Glutamatergic neuron (in vitro differentiated cells): ENCODE data around the gene CD3E. TPM values are rescaled to one million over a fixed set of nuclear protein-coding genes. Genes with fewer than 3 reads are reported as not detected.

Experiments used
- DNase-seq: peaks from one replicate; pipeline ENCODE4 v3.0.0; 2022
- H3K27ac Mint-ChIP-seq: one replicate; pipeline ENCODE4 v1.8.0; 2020; ENCODE audit warnings: mild to moderate bottlenecking, mixed read lengths, inconsistent platforms; ENCODE audit not compliant: unreplicated experiment
- H3K27me3 Mint-ChIP-seq: one replicate; pipeline ENCODE4 v1.8.0; 2020; ENCODE audit warnings: mild to moderate bottlenecking, moderate library complexity, mixed read lengths, inconsistent platforms; ENCODE audit not compliant: unreplicated experiment
- H3K36me3 Mint-ChIP-seq: one replicate; pipeline ENCODE4 v1.8.0; 2020; ENCODE audit warnings: mild to moderate bottlenecking, mixed read lengths, inconsistent platforms; ENCODE audit not compliant: unreplicated experiment
- H3K4me1 Mint-ChIP-seq: one replicate; pipeline ENCODE4 v1.8.0; 2020; ENCODE audit warnings: mild to moderate bottlenecking, low read depth, mixed read lengths, inconsistent platforms; ENCODE audit not compliant: unreplicated experiment
- H3K4me3 Mint-ChIP-seq: one replicate; pipeline ENCODE4 v1.8.0; 2020; ENCODE audit warnings: mild to moderate bottlenecking, mixed read lengths, inconsistent platforms; ENCODE audit not compliant: unreplicated experiment
- H3K9me3 Mint-ChIP-seq: one replicate; pipeline ENCODE4 v1.8.0; 2020; ENCODE audit warnings: mild to moderate bottlenecking, moderate library complexity, mixed read lengths, inconsistent platforms; ENCODE audit not compliant: unreplicated experiment
- total RNA-seq: library from RNA; stranded (reverse); fragmentation: NEBNext Ultra II Directional; extraction: Animal tissue kit (Norgen Biotek cat#: 25700); gene quantifications from one replicate; pipeline ENCODE4 v1.2.1, GENCODE V29; 2021; ENCODE audit not compliant: unreplicated experiment
- TF ChIP-seq, protein P1 (sequence below): fragments of 200-600 bp; sonication (generic); IDR thresholded peaks from one replicate; pipeline ENCODE4 v1.5.0; 2021; ENCODE audit not compliant: partially characterized antibody, unreplicated experiment

CD3E gene
- total RNA-seq, 1 donor from 2014 or later = not detected

DNA sequence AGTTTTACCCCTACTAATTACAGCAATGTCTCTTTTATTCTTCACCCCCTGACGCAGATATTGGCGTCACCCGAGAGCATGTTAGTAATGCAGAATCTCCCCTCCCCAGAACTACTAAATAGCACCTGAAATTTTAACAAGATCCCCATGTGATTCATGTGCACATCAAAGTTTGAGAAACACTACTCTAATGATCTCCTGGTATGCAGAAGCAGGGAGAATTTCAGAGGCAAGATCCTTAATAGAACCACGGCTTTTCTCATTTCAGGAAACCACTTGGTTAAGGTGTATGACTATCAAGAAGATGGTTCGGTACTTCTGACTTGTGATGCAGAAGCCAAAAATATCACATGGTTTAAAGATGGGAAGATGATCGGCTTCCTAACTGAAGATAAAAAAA, 44.9 kb downstream of the CD3E start:
- Mint-ChIP-seq H3K27me3 (peaks cover 1% of the 10 kb centered on the region), H3K27ac (no peak overlapping the region), H3K36me3 (no peaks in the 10 kb centered on the region), H3K4me1 (no peaks in the 10 kb centered on the region), H3K4me3 (no peak overlapping the region), H3K9me3 (peaks cover 4% of the 10 kb centered on the region)
- DNase-seq = no peak
- TF ChIP-seq, protein P1, sequence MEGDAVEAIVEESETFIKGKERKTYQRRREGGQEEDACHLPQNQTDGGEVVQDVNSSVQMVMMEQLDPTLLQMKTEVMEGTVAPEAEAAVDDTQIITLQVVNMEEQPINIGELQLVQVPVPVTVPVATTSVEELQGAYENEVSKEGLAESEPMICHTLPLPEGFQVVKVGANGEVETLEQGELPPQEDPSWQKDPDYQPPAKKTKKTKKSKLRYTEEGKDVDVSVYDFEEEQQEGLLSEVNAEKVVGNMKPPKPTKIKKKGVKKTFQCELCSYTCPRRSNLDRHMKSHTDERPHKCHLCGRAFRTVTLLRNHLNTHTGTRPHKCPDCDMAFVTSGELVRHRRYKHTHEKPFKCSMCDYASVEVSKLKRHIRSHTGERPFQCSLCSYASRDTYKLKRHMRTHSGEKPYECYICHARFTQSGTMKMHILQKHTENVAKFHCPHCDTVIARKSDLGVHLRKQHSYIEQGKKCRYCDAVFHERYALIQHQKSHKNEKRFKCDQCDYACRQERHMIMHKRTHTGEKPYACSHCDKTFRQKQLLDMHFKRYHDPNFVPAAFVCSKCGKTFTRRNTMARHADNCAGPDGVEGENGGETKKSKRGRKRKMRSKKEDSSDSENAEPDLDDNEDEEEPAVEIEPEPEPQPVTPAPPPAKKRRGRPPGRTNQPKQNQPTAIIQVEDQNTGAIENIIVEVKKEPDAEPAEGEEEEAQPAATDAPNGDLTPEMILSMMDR = no peak

DNA sequence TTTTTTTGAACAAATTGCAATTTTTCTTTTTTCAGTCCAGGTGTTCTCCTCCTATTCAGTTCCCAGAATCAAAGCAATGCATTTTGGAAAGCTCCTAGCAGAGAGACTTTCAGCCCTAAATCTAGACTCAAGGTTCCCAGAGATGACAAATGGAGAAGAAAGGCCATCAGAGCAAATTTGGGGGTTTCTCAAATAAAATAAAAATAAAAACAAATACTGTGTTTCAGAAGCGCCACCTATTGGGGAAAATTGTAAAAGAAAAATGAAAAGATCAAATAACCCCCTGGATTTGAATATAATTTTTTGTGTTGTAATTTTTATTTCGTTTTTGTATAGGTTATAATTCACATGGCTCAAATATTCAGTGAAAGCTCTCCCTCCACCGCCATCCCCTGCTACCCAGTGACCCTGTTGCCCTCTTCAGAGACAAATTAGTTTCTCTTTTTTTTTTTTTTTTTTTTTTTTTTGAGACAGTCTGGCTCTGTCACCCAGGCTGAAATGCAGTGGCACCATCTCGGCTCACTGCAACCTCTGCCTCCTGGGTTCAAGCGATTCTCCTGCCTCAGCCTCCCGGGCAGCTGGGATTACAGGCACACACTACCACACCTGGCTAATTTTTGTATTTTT, 48.7 kb downstream of the CD3E start:
- Mint-ChIP-seq H3K27ac (no peak overlapping the region), H3K4me3 (no peak overlapping the region), H3K36me3 (no peaks in the 10 kb centered on the region), H3K27me3 (no peaks in the 10 kb centered on the region), H3K4me1 (no peaks in the 10 kb centered on the region), H3K9me3 (no peaks in the 10 kb centered on the region)
- TF ChIP-seq, protein P1 = peak; percentile 82
- no peak for DNase-seq

DNA sequence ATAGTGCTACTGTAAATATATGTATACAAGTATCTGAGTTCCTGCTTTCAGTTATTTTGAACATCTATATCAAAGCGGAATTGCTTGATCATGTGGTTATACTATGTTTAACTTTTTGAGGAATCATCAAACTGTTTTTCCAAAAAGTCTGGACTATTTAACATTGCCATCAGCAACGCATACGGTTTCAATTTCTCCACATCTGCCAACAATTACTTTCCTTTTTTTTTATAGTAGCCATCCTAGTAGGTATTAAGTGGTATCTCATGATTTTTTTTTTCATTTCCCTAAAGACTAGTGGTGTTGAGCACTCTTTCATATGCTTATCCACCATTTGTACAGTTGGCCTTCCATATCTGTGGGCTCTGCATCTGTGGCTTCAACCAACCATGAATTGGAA, 53.5 kb downstream of the CD3E start:
- H3K36me3 Mint-ChIP-seq = no peaks in the 10 kb centered on the region
- H3K4me1 Mint-ChIP-seq = peaks cover 6% of the 10 kb centered on the region
- peaks cover 13% of the 10 kb centered on the region for H3K9me3 Mint-ChIP-seq
- DNase-seq = no peak
- H3K4me3 Mint-ChIP-seq = no peak overlapping the region
- H3K27me3 Mint-ChIP-seq = peaks cover 8% of the 10 kb centered on the region
- TF ChIP-seq, protein P1 = no peak
- H3K27ac Mint-ChIP-seq = no peak overlapping the region

DNA sequence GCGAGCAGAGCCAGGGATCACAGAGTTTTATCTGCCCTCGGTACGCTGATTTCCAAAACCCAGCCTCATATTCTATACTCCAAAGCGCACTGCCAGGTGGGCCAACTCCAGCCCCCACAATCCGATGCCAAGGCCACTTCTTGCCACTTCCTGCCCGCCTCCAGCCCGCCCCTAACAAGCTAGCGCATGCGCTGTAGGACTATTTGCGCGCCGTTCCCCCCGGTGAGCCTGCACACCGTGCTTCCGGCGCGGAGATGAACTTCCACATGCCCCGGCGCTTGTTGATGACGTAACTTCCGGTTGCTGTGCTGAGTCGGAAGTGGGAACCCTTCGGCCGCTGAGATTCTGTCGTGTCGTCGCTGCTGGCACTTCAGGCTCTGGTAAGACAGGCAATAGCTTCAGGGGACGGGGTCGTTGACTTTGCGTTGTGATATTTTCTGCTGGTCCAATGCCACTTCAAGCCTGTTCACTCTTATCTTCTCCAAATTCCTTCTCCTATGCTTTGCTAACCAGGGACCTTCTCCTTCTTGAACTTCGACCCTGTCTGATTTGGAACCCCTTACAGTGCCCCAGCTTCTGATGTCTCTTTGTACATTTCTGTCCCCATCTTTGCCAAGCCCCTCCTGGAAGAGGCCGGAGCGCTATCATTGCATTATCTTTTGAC, 54.9 kb downstream of the CD3E start, which contains the start of gene UBE4A:
UBE4A (plus strand) TSS at position 306 of the 664 bp plus-strand sequence. CDS start 5,481 bp downstream, outside the sequence.
- H3K36me3 Mint-ChIP-seq = no peaks in the 10 kb centered on the region
- DNase-seq = peak; percentile 94
- peaks cover 13% of the 10 kb centered on the region for H3K9me3 Mint-ChIP-seq
- peaks cover 8% of the 10 kb centered on the region for H3K27me3 Mint-ChIP-seq
- peak within 1 kb of the TSS; percentile 97 for H3K4me3 Mint-ChIP-seq
- peaks cover 6% of the 10 kb centered on the region for H3K4me1 Mint-ChIP-seq
- TF ChIP-seq, protein P1 = no peak
- H3K27ac Mint-ChIP-seq = peak within 1 kb of the TSS; percentile 92

DNA sequence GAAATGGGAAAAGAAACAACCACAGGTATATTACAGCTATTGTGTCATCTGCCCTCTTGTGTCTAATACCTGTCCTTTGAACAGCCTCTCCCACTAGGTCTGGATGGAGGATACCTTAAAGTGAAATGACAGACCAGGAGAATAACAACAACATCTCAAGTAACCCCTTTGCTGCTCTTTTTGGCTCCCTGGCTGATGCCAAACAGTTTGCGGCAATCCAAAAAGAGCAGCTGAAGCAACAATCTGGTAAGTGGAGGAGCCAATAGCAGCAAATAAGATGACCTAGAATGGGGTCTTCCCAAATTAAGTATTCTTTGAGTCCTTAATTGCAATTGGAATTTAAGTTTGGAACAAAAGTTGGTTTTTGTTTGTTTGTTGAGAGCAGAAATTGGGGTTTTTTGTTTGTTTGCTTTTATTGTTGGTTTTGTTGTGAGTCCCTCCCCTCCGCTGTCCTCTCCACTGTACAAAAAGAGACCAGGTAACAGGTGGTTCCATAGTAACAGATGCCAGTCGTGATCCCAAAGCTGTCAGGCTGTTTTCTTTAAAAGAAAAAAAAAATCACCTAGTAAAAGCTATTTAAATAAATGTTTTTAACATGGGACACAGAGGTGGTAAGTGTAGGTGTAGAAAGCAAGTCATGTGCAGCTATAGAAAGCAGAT, 60.6 kb downstream of the CD3E start:
- Mint-ChIP-seq H3K9me3 (no peaks in the 10 kb centered on the region), H3K27me3 (no peaks in the 10 kb centered on the region), H3K27ac (no peak overlapping the region), H3K4me3 (no peak overlapping the region), H3K36me3 (no peaks in the 10 kb centered on the region), H3K4me1 (peaks cover 5% of the 10 kb centered on the region)
- DNase-seq = no peak
- TF ChIP-seq, protein P1 = no peak
